K562 (cell line): Measurements from ENCODE around the gene YBX1. TPM values are rescaled to one million over a fixed set of nuclear protein-coding genes. Genes with fewer than 3 reads are reported as not detected.

ENCODE experiments used
- ELF4 ChIP-seq: fragments of 450-650 bp; formaldehyde crosslinking; IDR thresholded peaks from 2 replicates; pipeline ENCODE4 v1.4.0; 2022; ENCODE audit warnings: missing genetic modification characterization
- FOXJ3 ChIP-seq: sonication (generic); formaldehyde crosslinking; IDR thresholded peaks from 2 replicates; pipeline ENCODE4 v1.4.0; 2020; ENCODE audit warnings: mild to moderate bottlenecking, missing genetic modification reagents
- NEUROD1 ChIP-seq: fragments of 150-350 bp; IDR thresholded peaks from 2 replicates; pipeline ENCODE4 v1.6.1; 2014; ENCODE audit warnings: borderline replicate concordance, low read length, low read depth; ENCODE audit not compliant: partially characterized antibody
- POLR2A ChIP-seq: fragments of 450-650 bp; conservative IDR thresholded peaks from 2 replicates; pipeline ENCODE4 v1.6.1; 2016
- PURB ChIP-seq: sonication (generic); formaldehyde crosslinking; IDR thresholded peaks from 2 replicates; pipeline ENCODE4 v1.9.0; 2021; ENCODE audit warnings: low read depth, mild to moderate bottlenecking, missing genetic modification reagents
- RBFOX2 ChIP-seq: fragments of 200-400 bp; formaldehyde crosslinking; IDR thresholded peaks from 2 replicates; pipeline ENCODE4 v1.6.1; 2017; ENCODE audit warnings: low read depth, mild to moderate bottlenecking, low read length, moderate library complexity
- SRF ChIP-seq, 2 experiments: fragments of 250-450, 450-650 bp in 1 of 2; sonication (Bioruptor Pico) in 1 of 2; sonication (generic) in 1 of 2; formaldehyde crosslinking; IDR thresholded peaks; 2 replicates each; pipeline versions ENCODE4 v1.5.0 to v1.5.1; 2020 to 2022; ENCODE audit warnings: mild to moderate bottlenecking in 1 of 2, missing genetic modification reagents in 1 of 2
- TARDBP ChIP-seq: fragments of 450-650 bp; IDR thresholded peaks from 2 replicates; pipeline ENCODE4 v1.6.1; 2016
- XRCC5 ChIP-seq: fragments of 200-400 bp; formaldehyde crosslinking; IDR thresholded peaks from 2 replicates; pipeline ENCODE4 v1.6.1; 2017; ENCODE audit warnings: low read depth, mild to moderate bottlenecking, low read length
- YBX1 ChIP-seq: fragments of 450-650 bp; IDR thresholded peaks from 2 replicates; pipeline ENCODE4 v1.7.1; 2016; ENCODE audit warnings: mild to moderate bottlenecking
- ZFP30 ChIP-seq: fragments of 250-450 bp; sonication (Bioruptor Pico); IDR thresholded peaks from 2 replicates; pipeline ENCODE4 v1.8.0; 2022; ENCODE audit warnings: moderate library complexity, mild to moderate bottlenecking, inconsistent platforms, borderline replicate concordance
- ZNF41 ChIP-seq: fragments of 250-450 bp; sonication (Bioruptor Pico); conservative IDR thresholded peaks from 2 replicates; pipeline ENCODE4 v1.4.0; 2020; ENCODE audit warnings: mild to moderate bottlenecking
- ZNF696 ChIP-seq: fragments of 250-450 bp; sonication (Bioruptor Pico); conservative IDR thresholded peaks from 2 replicates; pipeline ENCODE4 v1.4.0; 2020; ENCODE audit warnings: mild to moderate bottlenecking, moderate library complexity
- ZNF75A ChIP-seq: fragments of 450-650 bp; formaldehyde crosslinking; IDR thresholded peaks from 2 replicates; pipeline ENCODE4 v1.4.0; 2020; ENCODE audit warnings: mild to moderate bottlenecking
- ZNF778 ChIP-seq: fragments of 450-650 bp; formaldehyde crosslinking; IDR thresholded peaks from 2 replicates; pipeline ENCODE4 v1.4.0; 2020; ENCODE audit warnings: mild to moderate bottlenecking, moderate library complexity
- ZNF830 ChIP-seq: fragments of 250-450 bp; sonication (Bioruptor Pico); IDR thresholded peaks from 2 replicates; pipeline ENCODE4 v1.5.0; 2021; ENCODE audit warnings: mild to moderate bottlenecking
- polyA plus RNA-seq, 8 experiments: library from polyadenylated mRNA; depleted of rRNA in 4 of 8; stranded (reverse) in 5 of 8; unstranded in 3 of 8; fragments of >200 nt; fragmentation: Nextera tagmentation in 2 of 8; fragmentation: Illumina TruSeq in 1 of 8; extraction: Ambion mirVana in 2 of 8; extraction: Trizol in 1 of 8; gene quantifications; 2 replicates each; pipeline versions ENCODE4 v1.2.1 to v1.2.3, GENCODE V29; 2011 to 2014; ENCODE audit warnings: inconsistent platforms in 1 of 8, missing spikeins in 1 of 8
- total RNA-seq, 7 experiments: library from RNA; depleted of rRNA in 6 of 7; stranded (reverse); fragments of >200 nt in 6 of 7; fragmentation: Illumina TruSeq in 2 of 7; extraction: Trizol in 2 of 7; gene quantifications; 2 replicates each; pipeline versions ENCODE4 v1.2.1 to v1.2.3, GENCODE V29; 2011 to 2021; ENCODE audit warnings: low replicate concordance in 1 of 7
- TF ChIP-seq, protein P1 (sequence below): fragments of 450-650 bp; IDR thresholded peaks from 2 replicates; pipeline ENCODE4 v1.6.1; 2016; ENCODE audit warnings: antibody characterized with exemption
- TF ChIP-seq, protein P2 (sequence below): IDR thresholded peaks from 3 replicates; pipeline ENCODE4 v1.6.1; 2011; ENCODE audit warnings: borderline replicate concordance, mild to moderate bottlenecking; ENCODE audit not compliant: insufficient read length, insufficient read depth
- TF ChIP-seq, protein P3 (sequence below): fragments of 450-650 bp; IDR thresholded peaks from 2 replicates; pipeline ENCODE4 v1.6.1; 2016; ENCODE audit warnings: low read depth

YBX1 gene
- total and polyA plus RNA-seq, 9 of the 15 experiments (the other 6 are each of a cell fraction or from before 2014, with no cell fraction given) = 363 to 1,955 (median 1,216) TPM

DNA sequence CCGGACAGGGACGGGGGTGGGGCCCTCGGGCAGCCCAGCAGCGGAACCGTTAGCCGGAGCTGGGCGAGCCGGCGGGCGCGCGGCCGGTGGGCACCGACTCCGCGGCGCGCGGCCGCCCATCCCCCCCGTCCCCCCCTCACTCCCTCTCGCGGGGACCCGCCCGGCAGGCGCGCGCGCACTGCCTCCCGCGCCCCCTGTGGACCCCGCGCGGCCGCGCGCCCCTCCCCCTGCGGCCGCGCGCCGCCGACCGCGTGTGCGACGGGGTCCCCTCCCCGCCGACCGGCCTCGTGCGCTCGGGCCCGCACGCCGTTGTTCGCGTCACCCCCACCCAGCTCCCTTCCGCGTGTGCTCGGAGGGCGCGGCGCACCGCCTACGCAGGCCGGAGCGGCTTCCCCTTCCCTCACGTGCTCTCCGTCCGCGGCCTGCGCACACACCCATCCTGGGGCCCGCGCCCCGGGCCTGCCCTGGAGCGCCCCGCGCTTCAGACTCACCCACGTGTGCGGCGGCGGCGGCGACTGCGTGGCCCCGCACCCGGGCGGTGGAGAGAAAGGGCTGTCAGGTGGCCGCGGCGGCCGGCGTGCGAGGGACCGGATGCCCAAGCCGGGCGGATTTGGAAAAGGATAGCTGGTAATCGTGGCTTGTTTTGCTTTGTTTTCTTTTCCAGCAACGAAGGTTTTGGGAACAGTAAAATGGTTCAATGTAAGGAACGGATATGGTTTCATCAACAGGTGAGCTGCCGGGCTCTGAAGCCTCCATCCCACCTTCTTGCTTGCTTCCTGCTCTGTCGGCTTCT is 717 bp downstream of the YBX1 start (continued):
- TF ChIP-seq, protein P1, sequence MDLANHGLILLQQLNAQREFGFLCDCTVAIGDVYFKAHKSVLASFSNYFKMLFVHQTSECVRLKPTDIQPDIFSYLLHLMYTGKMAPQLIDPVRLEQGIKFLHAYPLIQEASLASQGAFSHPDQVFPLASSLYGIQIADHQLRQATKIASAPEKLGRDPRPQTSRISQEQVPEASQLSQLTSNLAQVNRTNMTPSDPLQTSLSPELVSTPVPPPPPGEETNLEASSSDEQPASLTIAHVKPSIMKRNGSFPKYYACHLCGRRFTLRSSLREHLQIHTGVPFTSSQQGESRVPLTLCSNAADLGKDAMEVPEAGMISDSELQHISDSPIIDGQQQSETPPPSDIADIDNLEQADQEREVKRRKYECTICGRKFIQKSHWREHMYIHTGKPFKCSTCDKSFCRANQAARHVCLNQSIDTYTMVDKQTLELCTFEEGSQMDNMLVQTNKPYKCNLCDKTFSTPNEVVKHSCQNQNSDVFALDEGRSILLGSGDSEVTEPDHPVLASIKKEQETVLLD = no peak
- TF ChIP-seq PURB (CRISPR knock-in tag) (no peak), ZNF830 (CRISPR knock-in tag) (peak; percentile 84; the same call in 1 of the 2 replicates), YBX1 (no peak), ZNF75A (CRISPR knock-in tag) (no peak), ZNF778 (no peak), SRF (CRISPR knock-in tag; IDR thresholded peaks at IDR 0.05) (0 out of 4 replicates have a peak, but pooled peaks of 1 of the 2 experiments have one; percentile 24), ZNF696 (no peak), XRCC5 (no peak), ELF4 (CRISPR knock-in tag) (no peak), FOXJ3 (CRISPR knock-in tag) (no peak), RBFOX2 (peak; percentile 93), NEUROD1 (peak; percentile 29), TARDBP (no peak), POLR2A (peak; percentile 65), ZFP30 (CRISPR knock-in tag) (no peak), ZNF41 (no peak)
- TF ChIP-seq, protein P2, sequence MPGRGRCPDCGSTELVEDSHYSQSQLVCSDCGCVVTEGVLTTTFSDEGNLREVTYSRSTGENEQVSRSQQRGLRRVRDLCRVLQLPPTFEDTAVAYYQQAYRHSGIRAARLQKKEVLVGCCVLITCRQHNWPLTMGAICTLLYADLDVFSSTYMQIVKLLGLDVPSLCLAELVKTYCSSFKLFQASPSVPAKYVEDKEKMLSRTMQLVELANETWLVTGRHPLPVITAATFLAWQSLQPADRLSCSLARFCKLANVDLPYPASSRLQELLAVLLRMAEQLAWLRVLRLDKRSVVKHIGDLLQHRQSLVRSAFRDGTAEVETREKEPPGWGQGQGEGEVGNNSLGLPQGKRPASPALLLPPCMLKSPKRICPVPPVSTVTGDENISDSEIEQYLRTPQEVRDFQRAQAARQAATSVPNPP = no peak
- TF ChIP-seq, protein P3, sequence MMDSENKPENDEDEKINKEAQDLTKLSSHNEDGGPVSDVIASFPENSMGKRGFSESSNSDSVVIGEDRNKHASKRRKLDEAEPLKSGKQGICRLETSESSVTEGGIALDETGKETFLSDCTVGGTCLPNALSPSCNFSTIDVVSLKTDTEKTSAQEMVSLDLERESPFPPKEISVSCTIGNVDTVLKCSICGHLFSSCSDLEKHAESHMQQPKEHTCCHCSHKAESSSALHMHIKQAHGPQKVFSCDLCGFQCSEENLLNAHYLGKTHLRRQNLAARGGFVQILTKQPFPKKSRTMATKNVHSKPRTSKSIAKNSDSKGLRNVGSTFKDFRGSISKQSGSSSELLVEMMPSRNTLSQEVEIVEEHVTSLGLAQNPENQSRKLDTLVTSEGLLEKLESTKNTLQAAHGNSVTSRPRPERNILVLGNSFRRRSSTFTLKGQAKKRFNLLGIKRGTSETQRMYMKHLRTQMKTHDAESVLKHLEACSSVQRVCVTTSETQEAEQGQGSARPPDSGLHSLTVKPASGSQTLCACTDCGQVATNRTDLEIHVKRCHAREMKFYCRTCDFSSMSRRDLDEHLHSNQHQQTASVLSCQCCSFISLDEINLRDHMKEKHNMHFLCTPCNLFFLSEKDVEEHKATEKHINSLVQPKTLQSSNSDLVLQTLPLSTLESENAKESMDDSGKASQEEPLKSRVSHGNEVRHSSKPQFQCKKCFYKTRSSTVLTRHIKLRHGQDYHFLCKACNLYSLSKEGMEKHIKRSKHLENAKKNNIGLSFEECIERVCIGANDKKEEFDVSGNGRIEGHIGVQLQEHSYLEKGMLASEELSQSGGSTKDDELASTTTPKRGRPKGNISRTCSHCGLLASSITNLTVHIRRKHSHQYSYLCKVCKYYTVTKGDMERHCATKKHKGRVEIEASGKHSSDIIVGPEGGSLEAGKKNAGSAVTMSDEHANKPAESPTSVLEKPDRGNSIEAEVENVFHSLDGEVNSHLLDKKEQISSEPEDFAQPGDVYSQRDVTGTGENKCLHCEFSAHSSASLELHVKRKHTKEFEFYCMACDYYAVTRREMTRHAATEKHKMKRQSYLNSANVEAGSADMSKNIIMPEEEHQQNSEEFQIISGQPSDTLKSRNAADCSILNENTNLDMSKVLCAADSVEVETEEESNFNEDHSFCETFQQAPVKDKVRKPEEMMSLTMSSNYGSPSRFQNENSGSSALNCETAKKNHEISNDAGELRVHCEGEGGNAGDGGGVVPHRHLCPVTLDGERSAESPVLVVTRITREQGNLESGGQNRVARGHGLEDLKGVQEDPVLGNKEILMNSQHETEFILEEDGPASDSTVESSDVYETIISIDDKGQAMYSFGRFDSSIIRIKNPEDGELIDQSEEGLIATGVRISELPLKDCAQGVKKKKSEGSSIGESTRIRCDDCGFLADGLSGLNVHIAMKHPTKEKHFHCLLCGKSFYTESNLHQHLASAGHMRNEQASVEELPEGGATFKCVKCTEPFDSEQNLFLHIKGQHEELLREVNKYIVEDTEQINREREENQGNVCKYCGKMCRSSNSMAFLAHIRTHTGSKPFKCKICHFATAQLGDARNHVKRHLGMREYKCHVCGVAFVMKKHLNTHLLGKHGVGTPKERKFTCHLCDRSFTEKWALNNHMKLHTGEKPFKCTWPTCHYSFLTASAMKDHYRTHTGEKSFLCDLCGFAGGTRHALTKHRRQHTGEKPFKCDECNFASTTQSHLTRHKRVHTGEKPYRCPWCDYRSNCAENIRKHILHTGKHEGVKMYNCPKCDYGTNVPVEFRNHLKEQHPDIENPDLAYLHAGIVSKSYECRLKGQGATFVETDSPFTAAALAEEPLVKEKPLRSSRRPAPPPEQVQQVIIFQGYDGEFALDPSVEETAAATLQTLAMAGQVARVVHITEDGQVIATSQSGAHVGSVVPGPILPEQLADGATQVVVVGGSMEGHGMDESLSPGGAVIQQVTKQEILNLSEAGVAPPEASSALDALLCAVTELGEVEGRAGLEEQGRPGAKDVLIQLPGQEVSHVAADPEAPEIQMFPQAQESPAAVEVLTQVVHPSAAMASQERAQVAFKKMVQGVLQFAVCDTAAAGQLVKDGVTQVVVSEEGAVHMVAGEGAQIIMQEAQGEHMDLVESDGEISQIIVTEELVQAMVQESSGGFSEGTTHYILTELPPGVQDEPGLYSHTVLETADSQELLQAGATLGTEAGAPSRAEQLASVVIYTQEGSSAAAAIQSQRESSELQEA = no peak
